ENCODE measurements around the gene SIL1. TPM values are rescaled to one million over a fixed set of nuclear protein-coding genes. Genes with fewer than 3 reads are reported as not detected.
A peak's percentile ranks its signal among the peaks of the same experiment; 100 is the strongest.

The SIL1 gene
- total and polyA plus RNA-seq, 2 donors (not counting 1 experiment from before 2014, with no cell fraction given) = 66.4 to 85.5 TPM

DNA sequence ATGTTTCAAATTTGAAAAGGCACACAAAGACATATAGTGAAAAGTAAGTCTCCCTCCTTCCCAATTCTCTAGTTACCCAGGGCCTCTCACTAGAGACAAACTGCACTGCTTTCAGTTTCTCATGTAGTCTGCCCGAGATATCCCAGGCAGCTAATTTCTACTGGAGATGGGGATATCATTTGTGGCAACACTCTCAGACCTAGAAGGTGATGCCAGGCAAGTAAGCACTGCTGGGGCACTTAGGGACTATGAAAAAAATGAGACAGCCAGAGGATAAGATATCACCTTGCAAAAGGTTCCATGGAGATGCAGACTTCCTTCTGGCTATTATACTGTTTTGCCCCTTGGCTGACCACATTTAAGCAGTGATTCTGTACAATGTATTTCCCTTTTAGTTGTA lies 12.6 kb downstream of the SIL1 start:
- DNase-seq (ENCODE audit: low read depth in 2 of 2) = peak in 1 of 2 donors; percentile 21
- H3K36me3 ChIP-seq (ENCODE audit: control insufficient read depth, insufficient read depth, low read length) = no peaks in the 10 kb centered on the region
- peaks cover 15% of the 10 kb centered on the region for H3K4me1 ChIP-seq (ENCODE audit: control insufficient read depth, extremely low read depth, insufficient read depth, low read length)
- no peaks in the 10 kb centered on the region for H3K79me2 ChIP-seq (ENCODE audit: control insufficient read depth, insufficient read depth, low read length)
- H3K4me2 ChIP-seq (ENCODE audit: extremely low read depth, insufficient read depth, low read length) = peak overlapping the region; percentile 73
- H4K20me1 ChIP-seq (ENCODE audit: control insufficient read depth, extremely low read depth, insufficient read depth, low read length) = no peaks in the 10 kb centered on the region
- H3K27me3 ChIP-seq (ENCODE audit: control insufficient read depth, insufficient read depth, low read length) = no peaks in the 10 kb centered on the region
- H2AFZ ChIP-seq (ENCODE audit: low read length) = no peak overlapping the region
- H3K4me3 ChIP-seq (replicated peaks in 1 of 4; ENCODE audit: control extremely low read depth in 1 of 4, insufficient read depth in 1 of 4, low read depth in 3 of 4, low read length in 4 of 4) = no peak overlapping the region
- H3K27ac ChIP-seq (ENCODE audit: insufficient read depth, low read length) = no peak overlapping the region
- TF ChIP-seq EZH2 (IDR thresholded peaks at IDR 0.05; ENCODE audit: low read length, missing control alignments) = no peak
- TF ChIP-seq, protein P1, sequence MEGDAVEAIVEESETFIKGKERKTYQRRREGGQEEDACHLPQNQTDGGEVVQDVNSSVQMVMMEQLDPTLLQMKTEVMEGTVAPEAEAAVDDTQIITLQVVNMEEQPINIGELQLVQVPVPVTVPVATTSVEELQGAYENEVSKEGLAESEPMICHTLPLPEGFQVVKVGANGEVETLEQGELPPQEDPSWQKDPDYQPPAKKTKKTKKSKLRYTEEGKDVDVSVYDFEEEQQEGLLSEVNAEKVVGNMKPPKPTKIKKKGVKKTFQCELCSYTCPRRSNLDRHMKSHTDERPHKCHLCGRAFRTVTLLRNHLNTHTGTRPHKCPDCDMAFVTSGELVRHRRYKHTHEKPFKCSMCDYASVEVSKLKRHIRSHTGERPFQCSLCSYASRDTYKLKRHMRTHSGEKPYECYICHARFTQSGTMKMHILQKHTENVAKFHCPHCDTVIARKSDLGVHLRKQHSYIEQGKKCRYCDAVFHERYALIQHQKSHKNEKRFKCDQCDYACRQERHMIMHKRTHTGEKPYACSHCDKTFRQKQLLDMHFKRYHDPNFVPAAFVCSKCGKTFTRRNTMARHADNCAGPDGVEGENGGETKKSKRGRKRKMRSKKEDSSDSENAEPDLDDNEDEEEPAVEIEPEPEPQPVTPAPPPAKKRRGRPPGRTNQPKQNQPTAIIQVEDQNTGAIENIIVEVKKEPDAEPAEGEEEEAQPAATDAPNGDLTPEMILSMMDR (conservative IDR thresholded peaks at IDR 0.05 in 1 of 2, IDR thresholded peaks at IDR 0.05 in 1 of 2; ENCODE audit: low read depth in 1 of 2, low read length in 2 of 2) = no peak
- no peak overlapping the region for H3K9ac ChIP-seq (ENCODE audit: insufficient read depth, low read length)
- no peaks in the 10 kb centered on the region for H3K9me3 ChIP-seq (ENCODE audit: control insufficient read depth, insufficient read depth, low read depth, low read length)

DNA sequence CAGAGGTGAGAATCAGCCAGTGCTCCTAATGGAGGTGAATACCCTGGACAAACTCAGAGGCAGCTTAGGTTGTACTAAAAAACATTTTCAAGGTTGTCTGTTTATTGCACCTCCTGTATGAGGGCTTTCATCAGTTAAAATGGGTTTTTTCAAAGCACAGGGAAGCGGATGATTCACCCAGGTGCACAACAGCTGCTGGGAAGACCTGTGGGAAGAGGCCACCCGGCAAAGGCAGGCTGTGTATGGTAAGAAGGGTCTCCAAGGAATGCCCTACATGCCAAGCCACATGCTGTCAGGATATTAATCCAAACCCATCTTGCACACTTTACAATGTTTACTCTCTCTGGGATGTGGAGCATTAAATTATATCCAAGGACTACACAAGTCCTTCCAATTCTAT lies 14.7 kb downstream of the SIL1 start:
- Histone ChIP-seq H4K20me1 (ENCODE audit: control insufficient read depth, extremely low read depth, insufficient read depth, low read length) (no peaks in the 10 kb centered on the region), H3K9me3 (ENCODE audit: control insufficient read depth, insufficient read depth, low read depth, low read length) (no peaks in the 10 kb centered on the region), H3K9ac (ENCODE audit: insufficient read depth, low read length) (no peak overlapping the region), H3K36me3 (ENCODE audit: control insufficient read depth, insufficient read depth, low read length) (no peaks in the 10 kb centered on the region), H3K27me3 (ENCODE audit: control insufficient read depth, insufficient read depth, low read length) (no peaks in the 10 kb centered on the region), H3K4me3 (replicated peaks in 1 of 4; ENCODE audit: control extremely low read depth in 1 of 4, insufficient read depth in 1 of 4, low read depth in 3 of 4, low read length in 4 of 4) (no peak overlapping the region), H3K4me1 (ENCODE audit: control insufficient read depth, extremely low read depth, insufficient read depth, low read length) (peaks cover 11% of the 10 kb centered on the region), H3K79me2 (ENCODE audit: control insufficient read depth, insufficient read depth, low read length) (no peaks in the 10 kb centered on the region), H3K4me2 (ENCODE audit: extremely low read depth, insufficient read depth, low read length) (no peak overlapping the region), H2AFZ (ENCODE audit: low read length) (no peak overlapping the region), H3K27ac (ENCODE audit: insufficient read depth, low read length) (no peak overlapping the region)
- TF ChIP-seq EZH2 (IDR thresholded peaks at IDR 0.05; ENCODE audit: low read length, missing control alignments) = no peak
- TF ChIP-seq, protein P1 (conservative IDR thresholded peaks at IDR 0.05 in 1 of 2, IDR thresholded peaks at IDR 0.05 in 1 of 2; ENCODE audit: low read depth in 1 of 2, low read length in 2 of 2) = no peak
- DNase-seq (ENCODE audit: low read depth in 2 of 2) = no peak

DNA sequence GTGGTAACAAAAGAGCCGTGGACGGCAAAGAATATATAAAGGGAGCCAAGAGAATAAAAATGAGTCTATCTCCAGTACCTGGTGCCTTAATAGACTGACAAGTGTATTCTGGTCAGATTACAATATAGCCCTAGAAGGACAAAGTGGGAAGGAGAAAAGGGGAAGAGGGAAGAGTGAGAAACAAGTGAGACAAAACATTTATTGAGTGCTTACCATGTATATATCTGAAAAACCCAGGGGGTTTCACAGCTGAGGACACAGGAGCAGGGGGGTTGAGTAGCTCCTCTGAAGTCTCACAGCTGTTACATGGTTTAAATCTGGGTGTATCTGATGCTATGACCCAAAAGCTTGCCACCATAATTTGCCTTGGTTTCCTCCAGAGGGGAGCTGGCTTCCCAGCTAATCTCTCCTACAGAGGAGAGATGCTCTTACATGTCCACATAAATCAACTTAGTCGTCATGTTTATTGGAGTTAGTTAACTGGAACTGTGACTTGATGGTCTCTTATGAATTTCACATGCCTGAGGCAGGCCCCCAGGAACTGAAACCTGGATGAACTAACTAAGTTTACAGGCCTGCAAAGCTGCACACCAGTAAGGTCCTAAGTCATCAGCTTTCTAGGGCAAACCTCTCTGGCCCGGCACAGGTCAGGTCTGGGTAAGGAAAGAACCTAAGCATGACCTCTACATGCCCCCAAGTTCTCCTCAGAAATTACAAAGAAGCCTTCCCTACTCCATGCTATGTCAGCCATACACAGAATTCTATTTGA lies 15.5 kb downstream of the SIL1 start:
- H3K79me2 ChIP-seq (ENCODE audit: control insufficient read depth, insufficient read depth, low read length) = peaks cover 2% of the 10 kb centered on the region
- H3K4me2 ChIP-seq (ENCODE audit: extremely low read depth, insufficient read depth, low read length) = no peak overlapping the region
- TF ChIP-seq, protein P1 (conservative IDR thresholded peaks at IDR 0.05 in 1 of 2, IDR thresholded peaks at IDR 0.05 in 1 of 2; ENCODE audit: low read depth in 1 of 2, low read length in 2 of 2) = no peak
- no peak for TF ChIP-seq EZH2 (IDR thresholded peaks at IDR 0.05; ENCODE audit: low read length, missing control alignments)
- H3K27me3 ChIP-seq (ENCODE audit: control insufficient read depth, insufficient read depth, low read length) = no peaks in the 10 kb centered on the region
- H3K36me3 ChIP-seq (ENCODE audit: control insufficient read depth, insufficient read depth, low read length) = no peaks in the 10 kb centered on the region
- H3K4me3 ChIP-seq (replicated peaks in 1 of 4; ENCODE audit: control extremely low read depth in 1 of 4, insufficient read depth in 1 of 4, low read depth in 3 of 4, low read length in 4 of 4) = no peak overlapping the region
- no peak overlapping the region for H2AFZ ChIP-seq (ENCODE audit: low read length)
- H3K4me1 ChIP-seq (ENCODE audit: control insufficient read depth, extremely low read depth, insufficient read depth, low read length) = peaks cover 11% of the 10 kb centered on the region
- H3K9ac ChIP-seq (ENCODE audit: insufficient read depth, low read length) = no peak overlapping the region
- H4K20me1 ChIP-seq (ENCODE audit: control insufficient read depth, extremely low read depth, insufficient read depth, low read length) = no peaks in the 10 kb centered on the region
- H3K27ac ChIP-seq (ENCODE audit: insufficient read depth, low read length) = no peak overlapping the region
- H3K9me3 ChIP-seq (ENCODE audit: control insufficient read depth, insufficient read depth, low read depth, low read length) = no peaks in the 10 kb centered on the region
- no peak for DNase-seq (ENCODE audit: low read depth in 2 of 2)

Measured in fibroblast of lung (primary cell).